ENCODE results near the gene RAB24.

The RAB24 gene

GRCh38 chr5:177304392-177305119 lies 1.0 kb upstream of the RAB24 start:
- no peak for DNase-seq (ENCODE audit: low read depth)
- peak overlapping the region; percentile 98 for H3K4me3 ChIP-seq (ENCODE audit: low read length)
- no peak for TF ChIP-seq CTCF (conservative IDR thresholded peaks at IDR 0.05; ENCODE audit: low read depth, low read length)

- no peak for TF ChIP-seq CTCF (conservative IDR thresholded peaks at IDR 0.05; ENCODE audit: low read depth, low read length)
- peak overlapping the region; percentile 98 for H3K4me3 ChIP-seq (ENCODE audit: low read length)
- DNase-seq (ENCODE audit: low read depth): no peak
Measured at GRCh38 chr5:177303925-177304391, 439 bp upstream of the RAB24 start.

GRCh38 chr5:177302354-177303110 lies 987 bp downstream of the RAB24 start:
- DNase-seq (ENCODE audit: low read depth): no peak
- peak overlapping the region; percentile 98 for H3K4me3 ChIP-seq (ENCODE audit: low read length)
- TF ChIP-seq CTCF (conservative IDR thresholded peaks at IDR 0.05; ENCODE audit: low read depth, low read length): peak; percentile 13

GRCh38 chr5:177301503-177302165 lies 1.9 kb downstream of the RAB24 start:
- DNase-seq (ENCODE audit: low read depth): no peak
- TF ChIP-seq CTCF (conservative IDR thresholded peaks at IDR 0.05; ENCODE audit: low read depth, low read length): no peak
- no peak overlapping the region for H3K4me3 ChIP-seq (ENCODE audit: low read length)

- TF ChIP-seq CTCF (conservative IDR thresholded peaks at IDR 0.05; ENCODE audit: low read depth, low read length): no peak
- H3K4me3 ChIP-seq (ENCODE audit: low read length): no peak overlapping the region
- DNase-seq (ENCODE audit: low read depth): no peak
Measured at GRCh38 chr5:177300951-177301350, 2.6 kb downstream of the RAB24 start.

- no peak for DNase-seq (ENCODE audit: low read depth)
- no peak overlapping the region for H3K4me3 ChIP-seq (ENCODE audit: low read length)
- peak; percentile 30 for TF ChIP-seq CTCF (conservative IDR thresholded peaks at IDR 0.05; ENCODE audit: low read depth, low read length)
Measured at GRCh38 chr5:177300236-177300880, 3.2 kb downstream of the RAB24 start.
